HepG2 (cell line): ENCODE measurements around the gene ANKIB1. TPM values are rescaled to one million over a fixed set of nuclear protein-coding genes. Genes with fewer than 3 reads are reported as not detected.

Experiments
- ATAC-seq: fragments of 200-7000 bp; cut with Tn5 transposase; 3 replicates; pipeline ENCODE4 v1.9.1; 2020; ENCODE audit warnings: mild to moderate bottlenecking, moderate library complexity
- BruUV-seq: library from RNA; stranded (reverse); fragments of 400-500 nt; replicated peaks from 2 replicates; lab custom pipeline; 2021; lab: Mats Ljungman, UMichigan
- CTCF ChIA-PET: fragments of 300-600 bp; formaldehyde crosslinking; extraction: SDS; loops from one replicate; lab custom pipeline; 2021; ENCODE audit warnings: low total read pairs, inconsistent platforms, low intra/inter-chr PET ratio; lab: Yijun Ruan, JAX
- POLR2A ChIA-PET: fragments of 350-600 bp; sonication (Branson Sonifier 250); formaldehyde crosslinking; loops from one replicate; lab custom pipeline; 2020; ENCODE audit warnings: antibody characterized with exemption, inconsistent platforms; lab: Yijun Ruan, JAX
- DNase-seq: peaks from one replicate; pipeline ENCODE4 v3.0.0-alpha.2; 2015; ENCODE audit warnings: low spot score
- FAIRE-seq: peaks from 3 replicates; lab custom pipeline; 2011; peaks lifted over from hg19 to GRCh38; lab: Jason Lieb, UNC
- H2AFZ ChIP-seq: one replicate; pipeline ENCODE4 v1.6.1; 2011; ENCODE audit warnings: low read length, inconsistent platforms
- H3K27ac ChIP-seq: fragments of 300-600 bp; 3 replicates; pipeline ENCODE4 v1.8.0; 2011; ENCODE audit warnings: mixed run types, mild to moderate bottlenecking, mixed read lengths, low read length, inconsistent platforms; ENCODE audit not compliant: insufficient read depth; ENCODE audit errors: extremely low read length
- H3K27me3 ChIP-seq, 2 experiments: fragments of 200-600 bp in 1 of 2; 2 replicates in 1 of 2; 3 replicates in 1 of 2; pipeline versions ENCODE4 v1.6.0 to v1.8.0; 2011; ENCODE audit warnings: low read length in 2 of 2, mild to moderate bottlenecking in 2 of 2, moderate library complexity in 2 of 2, inconsistent platforms in 1 of 2; ENCODE audit not compliant: insufficient read depth in 2 of 2, control insufficient read depth in 1 of 2
- H3K36me3 ChIP-seq, 2 experiments: fragments of 200-600 bp in 1 of 2; replicated peaks in 1 of 2; 2 replicates in 1 of 2; 3 replicates in 1 of 2; pipeline versions ENCODE4 v1.5.1 to v1.8.0; 2011; ENCODE audit warnings: low read length in 2 of 2, inconsistent platforms in 1 of 2; ENCODE audit not compliant: insufficient read depth in 2 of 2, control insufficient read depth in 1 of 2
- H3K4me1 ChIP-seq: 2 replicates; pipeline ENCODE4 v1.5.1; 2012; ENCODE audit warnings: low read length, inconsistent platforms; ENCODE audit not compliant: insufficient read depth
- H3K4me2 ChIP-seq: 2 replicates; pipeline ENCODE4 v1.6.0; 2011; ENCODE audit warnings: low read depth, low read length, inconsistent platforms
- H3K4me3 ChIP-seq, 3 experiments: fragments of 200-600 bp in 1 of 3; sonication (generic), shearing (Covaris generic) in 1 of 3; replicated peaks in 1 of 3; 2 replicates each; pipeline ENCODE4 v1.5.1; 2011 to 2016; ENCODE audit warnings: low read length in 3 of 3, inconsistent platforms in 2 of 3, low read depth in 2 of 3, mild to moderate bottlenecking in 2 of 3, control low read depth in 1 of 3, mixed read lengths in 1 of 3; ENCODE audit not compliant: insufficient read depth in 1 of 3
- H3K79me2 ChIP-seq: one replicate; pipeline ENCODE4 v1.6.1; 2011; ENCODE audit warnings: low read length, inconsistent platforms; ENCODE audit not compliant: insufficient read depth
- H3K9ac ChIP-seq: 2 replicates; pipeline ENCODE4 v1.6.0; 2011; ENCODE audit warnings: mild to moderate bottlenecking, low read depth, low read length, inconsistent platforms; ENCODE audit not compliant: insufficient read depth
- H3K9me3 ChIP-seq: 2 replicates; pipeline ENCODE4 v1.5.1; 2012; ENCODE audit warnings: mild to moderate bottlenecking, low read length
- H4K20me1 ChIP-seq: 2 replicates; pipeline ENCODE4 v1.6.0; 2011; ENCODE audit warnings: inconsistent platforms, mild to moderate bottlenecking, low read length, moderate library complexity; ENCODE audit not compliant: insufficient read depth
- ATF7 ChIP-seq, 2 experiments: fragments of 450-650 bp in 1 of 2; sonication (generic) in 1 of 2; formaldehyde crosslinking in 1 of 2; IDR thresholded peaks; 2 replicates each; pipeline versions ENCODE4 v1.4.0 to v1.6.1; 2016 to 2020; ENCODE audit warnings: antibody characterized with exemption in 1 of 2, mild to moderate bottlenecking in 1 of 2, missing genetic modification reagents in 1 of 2
- CEBPB ChIP-seq: IDR thresholded peaks from 2 replicates; pipeline ENCODE4 v1.6.1; 2011; ENCODE audit warnings: low read depth, low read length, improper control_type of control experiment, borderline replicate concordance
- CREB1 ChIP-seq, 2 experiments: fragments of 450-650 bp in 1 of 2; IDR thresholded peaks; 2 replicates each; pipeline ENCODE4 v1.6.1; 2016 to 2017; ENCODE audit warnings: control low read depth in 1 of 2, mild to moderate bottlenecking in 1 of 2, missing compliant biosample characterization in 1 of 2, missing genetic modification characterization in 1 of 2
- ZNF256 ChIP-seq: sonication (generic); formaldehyde crosslinking; conservative IDR thresholded peaks from 2 replicates; pipeline ENCODE4 v1.4.0; 2020; ENCODE audit warnings: missing genetic modification reagents
- ZNF605 ChIP-seq: sonication (generic); formaldehyde crosslinking; IDR thresholded peaks from 2 replicates; pipeline ENCODE4 v1.8.0; 2022; ENCODE audit warnings: mild to moderate bottlenecking, missing genetic modification reagents
- WGBS: methylation state at CpG from one replicate; pipeline ENCODE4 v1.1.6; 2017; ENCODE audit warnings: low lambda C conversion rate; 5-methylcytosine and 5-hydroxymethylcytosine counted together
- in situ Hi-C: cut with HindIII; loops from 2 replicates; pipeline ENCODE4 v1.10.0; 2017; ENCODE audit warnings: low pct_unique_long_range_greater_than_20kb; ENCODE audit not compliant: extremely low pct_ligation_motif_present
- intact Hi-C: fragments of 100-400 bp; cut with micrococcal nuclease; formaldehyde crosslinking; loops from one replicate; pipeline ENCODE4 v1.10.0; 2022; ENCODE audit not compliant: unreplicated experiment
- polyA plus RNA-seq, 8 experiments: library from polyadenylated mRNA; depleted of rRNA in 3 of 8; stranded (reverse) in 7 of 8; unstranded in 1 of 8; fragments of >200 nt; fragmentation: Illumina TruSeq in 4 of 8; extraction: Trizol in 4 of 8; gene quantifications; 2 replicates each; pipeline versions ENCODE4 v1.2.1 to v1.2.3, GENCODE V29; 2011 to 2016; ENCODE audit warnings: low read depth in 4 of 8, missing spikeins in 1 of 8, mixed read lengths in 1 of 8; ENCODE audit not compliant: insufficient read depth in 1 of 8
- total RNA-seq, 5 experiments: library from RNA; depleted of rRNA; stranded (reverse); fragments of >200 nt; fragmentation: Illumina TruSeq; extraction: Trizol; gene quantifications; 2 replicates each; pipeline ENCODE4 v1.2.3, GENCODE V29; 2016; ENCODE audit warnings: low read depth in 1 of 5

The ANKIB1 gene
- total and polyA plus RNA-seq, 2 of the 13 experiments (the other 11 are each of a cell fraction or from before 2014, with no cell fraction given), result 28.7 to 29.6 TPM

GRCh38 chr7:92432299-92432946 is 186.6 kb downstream of the ANKIB1 start:
- ChIA-PET CTCF (no interaction called here), POLR2A (no interaction called here)
- H3K36me3 ChIP-seq, result no peaks in the 10 kb centered on the region
- BruUV-seq, result no TSS peak
- H3K27ac ChIP-seq, result no peak overlapping the region
- TF ChIP-seq CEBPB (peak; percentile 67; the same call in 1 of the 2 replicates), ZNF605 (CRISPR knock-in tag) (no peak)
- intact Hi-C loops (no loop called here), in situ Hi-C loops (loop anchor here (25.0 kb wide), 1 partner anchor 630 kb away; no protein-coding TSS in a partner anchor)
- no peak overlapping the region for H3K4me2 ChIP-seq
- H3K9ac ChIP-seq, result no peak overlapping the region
- DNase-seq, result no peak
- H3K4me3 ChIP-seq, result no peak overlapping the region
- H3K27me3 ChIP-seq, result 0 out of 5 replicates have a peak, but pooled peaks cover 0 to 1% of the 10 kb centered on the region in 2 experiments
- H3K9me3 ChIP-seq, result no peaks in the 10 kb centered on the region
- no peaks in the 10 kb centered on the region for H3K4me1 ChIP-seq
- no peak overlapping the region for H2AFZ ChIP-seq
- FAIRE-seq, result no peak
- WGBS, result 18% methylated on average over 3 of the region's 3 CpGs
- H4K20me1 ChIP-seq, result no peaks in the 10 kb centered on the region
- ATAC-seq, result peak; percentile 75
- no peaks in the 10 kb centered on the region for H3K79me2 ChIP-seq

GRCh38 chr7:92433019-92433418 is 187.2 kb downstream of the ANKIB1 start:
- no peak overlapping the region for H2AFZ ChIP-seq
- FAIRE-seq (no peak), DNase-seq (no peak), ATAC-seq (no peak)
- H3K4me3 ChIP-seq, result no peak overlapping the region
- no peaks in the 10 kb centered on the region for H3K4me1 ChIP-seq
- H3K4me2 ChIP-seq, result no peak overlapping the region
- H3K27ac ChIP-seq, result no peak overlapping the region
- TF ChIP-seq ATF7 (IDR thresholded peaks at IDR 0.05) (peak; percentile 89), ATF7 (CRISPR knock-in tag; IDR thresholded peaks at IDR 0.05) (no peak), ZNF256 (no peak), CREB1 (IDR thresholded peaks at IDR 0.05) (peak; percentile 80), CREB1 (CRISPR knock-in tag; IDR thresholded peaks at IDR 0.05) (no peak)
- no peaks in the 10 kb centered on the region for H4K20me1 ChIP-seq
- H3K9ac ChIP-seq, result no peak overlapping the region
- H3K9me3 ChIP-seq, result no peaks in the 10 kb centered on the region
- no TSS peak for BruUV-seq
- WGBS, result 73% methylated on average over 8 of the region's 8 CpGs
- ChIA-PET CTCF (no interaction called here), POLR2A (no interaction called here)
- no peaks in the 10 kb centered on the region for H3K36me3 ChIP-seq
- H3K79me2 ChIP-seq, result no peaks in the 10 kb centered on the region
- intact Hi-C loops (no loop called here), in situ Hi-C loops (loop anchor here (25.0 kb wide), 1 partner anchor 629 kb away; no protein-coding TSS in a partner anchor)
- H3K27me3 ChIP-seq, result 0 out of 5 replicates have a peak, but pooled peaks cover 0 to 1% of the 10 kb centered on the region in 2 experiments
